GM23248 (cell line): Measurements from ENCODE around the gene LSM5. TPM values are rescaled to one million over a fixed set of nuclear protein-coding genes. Genes with fewer than 3 reads are reported as not detected.

ENCODE experiments used
- DNase-seq: peaks from one replicate; pipeline ENCODE4 v3.0.0-alpha.2; 2015
- H2AFZ ChIP-seq: fragments of 200-600 bp; sonication (generic); 2 replicates; pipeline ENCODE4 v1.6.1; 2016; ENCODE audit warnings: antibody characterized with exemption
- H3F3A ChIP-seq: fragments of 200-600 bp; sonication (generic); 2 replicates; pipeline ENCODE4 v1.6.1; 2016; ENCODE audit warnings: mild to moderate bottlenecking, antibody characterized with exemption, mixed run types; ENCODE audit not compliant: insufficient read depth
- H3K27ac ChIP-seq: fragments of 200-600 bp; sonication (generic); 2 replicates; pipeline ENCODE4 v1.5.1; 2016; ENCODE audit warnings: mild to moderate bottlenecking
- H3K27me3 ChIP-seq: fragments of 200-600 bp; sonication (generic); replicated peaks from 2 replicates; pipeline ENCODE4 v1.6.1; 2016; ENCODE audit warnings: mild to moderate bottlenecking; ENCODE audit not compliant: insufficient read depth
- H3K36me3 ChIP-seq: fragments of 200-600 bp; sonication (generic); 2 replicates; pipeline ENCODE4 v1.6.1; 2016; ENCODE audit warnings: low read depth, mild to moderate bottlenecking
- H3K4me1 ChIP-seq: fragments of 200-600 bp; sonication (generic); 2 replicates; pipeline ENCODE4 v1.6.1; 2016; ENCODE audit warnings: mild to moderate bottlenecking; ENCODE audit not compliant: insufficient read depth
- H3K4me2 ChIP-seq: fragments of 200-600 bp; sonication (generic); one replicate; pipeline ENCODE4 v1.6.1; 2016; ENCODE audit warnings: mild to moderate bottlenecking; ENCODE audit not compliant: unreplicated experiment
- H3K4me3 ChIP-seq: fragments of 200-600 bp; sonication (generic); 2 replicates; pipeline ENCODE4 v1.5.1; 2016; ENCODE audit warnings: mild to moderate bottlenecking
- H3K79me2 ChIP-seq: fragments of 200-600 bp; sonication (generic); 2 replicates; pipeline ENCODE4 v1.6.1; 2016; ENCODE audit warnings: mild to moderate bottlenecking; ENCODE audit not compliant: insufficient read depth
- H3K9ac ChIP-seq: fragments of 200-600 bp; sonication (generic); 2 replicates; pipeline ENCODE4 v1.6.1; 2016; ENCODE audit warnings: mild to moderate bottlenecking
- H3K9me2 ChIP-seq: fragments of 200-600 bp; sonication (generic); 2 replicates; pipeline ENCODE4 v1.6.1; 2016; ENCODE audit warnings: mixed run types, mild to moderate bottlenecking, moderate library complexity; ENCODE audit not compliant: insufficient read depth
- H3K9me3 ChIP-seq: fragments of 200-600 bp; sonication (generic); one replicate; pipeline ENCODE4 v1.6.1; 2017; ENCODE audit warnings: low read depth
- H4K20me1 ChIP-seq: fragments of 200-600 bp; sonication (generic); 2 replicates; pipeline ENCODE4 v1.6.0; 2016; ENCODE audit not compliant: insufficient read depth
- EZH2 ChIP-seq: fragments of 200-600 bp; sonication (generic); IDR thresholded peaks from 2 replicates; pipeline ENCODE4 v1.6.1; 2018; ENCODE audit warnings: antibody characterized with exemption, mild to moderate bottlenecking; ENCODE audit not compliant: insufficient read depth, poor library complexity, severe bottlenecking
- EZH2phosphoT487 ChIP-seq: fragments of 200-600 bp; sonication (generic); IDR thresholded peaks from 2 replicates; pipeline ENCODE4 v1.6.1; 2018; ENCODE audit warnings: antibody characterized with exemption, moderate library complexity, mild to moderate bottlenecking, low read depth; ENCODE audit not compliant: insufficient read depth
- WGBS, 2 experiments: methylation state at CpG; one replicate each; pipeline ENCODE4 v1.1.6; 2015 to 2017; ENCODE audit warnings: low lambda C conversion rate in 2 of 2, low coverage in 1 of 2; ENCODE audit errors: missing lambda C conversion rate in 2 of 2; 5-methylcytosine and 5-hydroxymethylcytosine counted together
- in situ Hi-C: fragments of 300-500 bp; cut with MboI; formaldehyde crosslinking; loops from 2 replicates; pipeline ENCODE4 v1.15.0; 2020
- polyA plus RNA-seq: library from polyadenylated mRNA; unstranded; fragments of >200 nt; fragmentation: Nextera tagmentation; extraction: Ambion mirVana; gene quantifications from 2 replicates; pipeline ENCODE4 v1.2.1, GENCODE V29; 2016
- total RNA-seq: library from RNA; depleted of rRNA; stranded (reverse); fragments of >200 nt; shearing (Covaris generic); gene quantifications from 2 replicates; pipeline ENCODE4 v1.2.3, GENCODE V29; 2014; rRNA removed

The LSM5 gene
- total RNA-seq = 19.7 and 34.4 TPM in 2 replicates
- 110 and 117 TPM in 2 replicates for polyA plus RNA-seq

GRCh38 chr7:32490127-32490796, at the start of gene LSM5:
Gene LSM5 (minus strand): TSS chr7:32490380. CDS start chr7:32490365, 15 bp downstream.
- H3K4me2 ChIP-seq = peak within 1 kb of the TSS; percentile 88
- in situ Hi-C loops = loop anchor here (25.0 kb wide), 1 partner anchor 728 kb away; no protein-coding TSS in a partner anchor
- H3K79me2 ChIP-seq = peaks cover 30% of the 10 kb centered on the region
- H3K9me2 ChIP-seq = no peaks in the 10 kb centered on the region
- H3K4me3 ChIP-seq = peak within 1 kb of the TSS; percentile 88
- 0 to 1% methylated on average over 38 of the region's 38 CpGs for WGBS, 2 experiments
- H3F3A ChIP-seq = peaks cover 15% of the 10 kb centered on the region
- TF ChIP-seq EZH2phosphoT487 = no peak
- no peak for TF ChIP-seq EZH2
- H2AFZ ChIP-seq = peak within 1 kb of the TSS; percentile 96
- H3K36me3 ChIP-seq = peaks cover 19% of the 10 kb centered on the region
- H3K27ac ChIP-seq = peak within 1 kb of the TSS; percentile 75
- peak; percentile 99 for DNase-seq
- H3K4me1 ChIP-seq = peaks cover 12% of the 10 kb centered on the region; the same call in 1 of the 2 replicates
- H3K27me3 ChIP-seq = no peaks in the 10 kb centered on the region
- H3K9ac ChIP-seq = peak within 1 kb of the TSS; percentile 85
- H3K9me3 ChIP-seq = no peaks in the 10 kb centered on the region
- H4K20me1 ChIP-seq = no peaks in the 10 kb centered on the region

DNA sequence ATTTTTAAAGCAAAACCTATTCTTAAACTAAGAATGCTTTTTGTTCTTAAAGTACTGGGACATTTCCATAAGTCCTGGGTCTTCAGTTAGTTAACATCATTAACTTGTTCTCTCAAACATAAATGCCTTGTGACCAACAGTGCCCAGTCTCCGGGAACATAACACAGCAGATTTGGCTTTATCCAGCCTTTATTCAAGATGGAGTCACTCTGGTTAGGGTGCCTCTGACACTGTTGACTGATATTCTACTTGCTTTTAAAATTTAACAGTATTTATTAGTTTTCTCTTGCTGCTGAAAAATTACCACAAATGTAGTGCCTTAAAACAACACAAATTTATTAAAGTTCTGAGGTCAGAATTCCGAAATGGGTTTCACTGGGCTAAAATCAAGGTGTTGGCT, 49.2 kb upstream of the LSM5 start:
- Histone ChIP-seq H3K4me2 (no peak overlapping the region), H2AFZ (no peak overlapping the region), H3K27me3 (no peaks in the 10 kb centered on the region), H3K9me2 (no peaks in the 10 kb centered on the region), H3K27ac (no peak overlapping the region), H3F3A (peaks cover 17% of the 10 kb centered on the region; the same call in 1 of the 2 replicates), H4K20me1 (peaks cover 4% of the 10 kb centered on the region; the same call in 1 of the 2 replicates), H3K4me1 (peaks cover 9% of the 10 kb centered on the region), H3K9ac (no peak overlapping the region), H3K9me3 (no peaks in the 10 kb centered on the region), H3K36me3 (peaks cover 3% of the 10 kb centered on the region; the same call in 1 of the 2 replicates), H3K79me2 (peaks cover 98% of the 10 kb centered on the region), H3K4me3 (no peak overlapping the region)
- in situ Hi-C loops = no loop called here
- 98 to 100% methylated on average over 2 of the region's 2 CpGs for WGBS, 2 experiments
- TF ChIP-seq EZH2phosphoT487 = no peak
- no peak for TF ChIP-seq EZH2
- no peak for DNase-seq

GRCh38 chr7:32537760-32538159, 47.6 kb upstream of the LSM5 start:
- Histone ChIP-seq H3K79me2 (peaks cover 98% of the 10 kb centered on the region), H3F3A (peaks cover 26% of the 10 kb centered on the region; the same call in 1 of the 2 replicates), H2AFZ (no peak overlapping the region), H3K9me3 (no peaks in the 10 kb centered on the region), H3K27me3 (no peaks in the 10 kb centered on the region), H3K4me3 (no peak overlapping the region), H3K9ac (no peak overlapping the region), H4K20me1 (peaks cover 4% of the 10 kb centered on the region; the same call in 1 of the 2 replicates), H3K4me2 (no peak overlapping the region), H3K4me1 (peaks cover 9% of the 10 kb centered on the region), H3K9me2 (no peaks in the 10 kb centered on the region), H3K27ac (no peak overlapping the region), H3K36me3 (no peaks in the 10 kb centered on the region)
- no peak for DNase-seq
- no peak for TF ChIP-seq EZH2
- TF ChIP-seq EZH2phosphoT487 = no peak
- 44 to 53% methylated on average over 4 of the region's 4 CpGs for WGBS, 2 experiments
- in situ Hi-C loops = no loop called here

GRCh38 chr7:32536585-32536984, 46.4 kb upstream of the LSM5 start:
- no peak overlapping the region for H3K9ac ChIP-seq
- in situ Hi-C loops = no loop called here
- peaks cover 4% of the 10 kb centered on the region; the same call in 1 of the 2 replicates for H4K20me1 ChIP-seq
- H3K4me3 ChIP-seq = no peak overlapping the region
- TF ChIP-seq EZH2phosphoT487 = no peak
- no peak for TF ChIP-seq EZH2
- peaks cover 26% of the 10 kb centered on the region; the same call in 1 of the 2 replicates for H3F3A ChIP-seq
- peaks cover 9% of the 10 kb centered on the region for H3K4me1 ChIP-seq
- no peak overlapping the region for H3K4me2 ChIP-seq
- no peaks in the 10 kb centered on the region for H3K9me2 ChIP-seq
- 0 out of 2 replicates have a peak, but pooled peaks cover 3% of the 10 kb centered on the region for H3K36me3 ChIP-seq
- DNase-seq = peak; percentile 67
- no peaks in the 10 kb centered on the region for H3K27me3 ChIP-seq
- peaks cover 98% of the 10 kb centered on the region for H3K79me2 ChIP-seq
- no peaks in the 10 kb centered on the region for H3K9me3 ChIP-seq
- WGBS, 2 experiments = 12% methylated on average over 1 of the region's 1 CpG
- no peak overlapping the region for H2AFZ ChIP-seq
- H3K27ac ChIP-seq = no peak overlapping the region
